Measurements from ENCODE around the gene TNFRSF4. TPM values are rescaled to one million over a fixed set of nuclear protein-coding genes. Genes with fewer than 3 reads are reported as not detected.

The TNFRSF4 gene
- polyA plus RNA-seq, 12 donors = 1.1 to 2.5 (median 1.7) TPM; not detected in 2

DNA sequence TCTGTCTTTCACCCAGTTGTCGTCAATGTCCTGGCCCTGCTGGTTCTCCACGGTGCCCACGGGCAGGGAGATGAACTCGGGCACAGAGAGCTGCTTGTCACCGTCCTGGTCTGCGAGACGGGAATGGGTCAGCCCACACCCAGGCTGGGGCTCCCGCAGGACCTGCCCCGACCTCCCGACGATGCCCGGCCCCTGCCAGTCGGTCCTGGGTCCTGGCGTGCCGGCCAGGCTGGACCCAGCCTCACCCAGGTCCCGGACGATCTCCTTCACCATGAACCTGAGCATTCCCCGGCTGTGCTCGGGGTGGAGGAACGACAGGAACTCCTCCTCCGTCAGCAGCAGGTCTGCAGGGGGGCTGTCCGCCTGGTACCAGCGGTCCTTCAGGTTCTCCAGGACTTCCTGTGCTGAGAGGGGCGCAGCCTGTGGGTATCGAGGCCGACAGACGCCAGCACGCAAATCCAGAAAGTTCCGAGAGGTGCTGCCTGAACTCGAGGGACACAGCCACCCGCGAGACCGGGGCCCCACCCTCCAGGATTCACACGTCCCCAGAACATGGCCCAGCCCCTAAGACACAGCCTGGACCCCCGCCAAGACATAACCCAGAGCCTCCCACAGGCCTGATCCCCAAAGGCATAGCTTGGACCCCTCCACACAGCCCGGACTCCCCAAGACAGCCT is 4.7 kb upstream of the TNFRSF4 start:
- DNase-seq = no peak

GRCh38 chr1:1217621-1218523 is 3.9 kb upstream of the TNFRSF4 start:
- DNase-seq = no peak

- no peak for DNase-seq
These were observed 3.0 kb upstream of the TNFRSF4 start for GRCh38 chr1:1216770-1217620.

- no peak for DNase-seq
These were observed 2.1 kb upstream of the TNFRSF4 start for GRCh38 chr1:1215881-1216605.

GRCh38 chr1:1215080-1215676 is 1.2 kb upstream of the TNFRSF4 start:
- no peak for DNase-seq

- DNase-seq = no peak
These were observed 1.1 kb downstream of the TNFRSF4 start for GRCh38 chr1:1212780-1213344.

- no peak for DNase-seq
These were observed 2.2 kb downstream of the TNFRSF4 start for GRCh38 chr1:1211541-1212441.

DNA sequence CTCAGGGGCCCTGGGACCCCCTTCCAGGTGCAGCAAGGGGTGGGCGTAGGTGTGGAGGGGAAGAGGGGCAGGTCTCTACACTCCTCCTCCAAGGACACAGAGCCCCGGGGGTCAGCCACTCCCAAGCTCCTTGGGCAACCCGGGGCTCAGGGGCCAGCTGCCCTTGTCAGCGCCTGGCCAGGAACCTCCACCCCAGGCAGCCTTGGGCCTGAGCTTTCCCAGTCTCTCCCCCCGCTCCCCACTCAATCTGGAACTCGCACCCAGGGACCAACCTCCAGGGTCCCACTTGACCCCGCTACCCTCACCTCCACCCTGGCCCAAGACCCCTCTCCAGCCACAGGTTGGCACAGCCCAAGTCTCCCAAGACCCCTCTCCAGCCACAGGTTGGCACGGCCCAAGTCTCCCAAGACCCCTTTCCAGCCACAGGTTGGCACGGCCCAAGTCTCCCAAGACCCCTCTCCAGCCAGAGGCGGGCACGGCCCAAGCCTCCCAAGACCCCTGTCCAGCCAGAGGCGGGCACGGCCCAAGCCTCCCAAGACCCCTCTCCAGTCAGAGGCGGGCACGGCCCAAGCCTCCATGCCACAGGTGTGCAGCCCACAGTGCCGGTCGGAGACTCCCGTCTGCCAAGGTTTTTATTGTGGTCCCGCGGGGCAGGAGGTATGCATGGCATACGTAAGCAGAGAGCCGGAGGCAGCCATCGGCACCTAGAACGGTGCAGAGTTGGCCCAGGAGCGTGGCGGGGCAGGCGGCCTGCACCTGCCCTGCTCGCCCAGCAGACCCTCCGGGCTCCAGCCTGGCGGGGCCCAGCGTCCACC is 3.0 kb downstream of the TNFRSF4 start:
- DNase-seq = no peak

DNA sequence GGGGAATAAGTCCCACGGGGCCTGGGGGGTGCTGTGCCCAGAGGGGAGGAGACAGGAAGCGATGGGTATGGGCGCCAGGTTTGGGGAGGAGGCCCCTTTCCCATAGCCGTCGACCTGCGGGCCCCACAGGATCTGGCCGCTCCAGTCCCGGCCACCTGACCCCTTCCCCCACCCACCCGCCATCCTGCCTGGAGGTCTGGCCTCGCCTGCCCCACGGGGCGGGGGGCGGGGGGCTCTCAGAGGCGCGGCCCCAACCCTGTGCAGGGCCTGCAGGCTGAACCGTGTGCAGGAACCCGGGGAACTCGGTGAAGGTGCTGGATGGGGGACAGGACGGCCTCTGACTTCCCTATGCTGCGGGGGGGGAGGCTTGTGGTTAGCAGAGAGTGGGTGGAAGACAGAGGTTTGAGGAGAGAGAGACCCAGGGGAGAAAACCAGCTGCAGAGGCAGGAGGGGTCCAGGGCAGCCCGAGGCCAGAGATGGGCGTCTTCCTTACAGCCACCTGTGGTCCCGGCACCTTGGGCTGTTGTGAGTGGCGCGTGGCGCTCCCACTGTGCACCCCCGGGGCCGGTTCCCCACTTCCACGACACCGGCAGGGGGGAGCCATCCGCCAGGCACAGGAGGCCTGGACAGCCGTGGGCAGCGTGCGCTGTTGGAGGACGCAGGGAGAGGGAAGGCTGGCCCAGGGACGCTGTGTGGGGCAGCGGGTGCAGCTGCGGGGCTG is 5.1 kb downstream of the TNFRSF4 start:
- DNase-seq = no peak

- no peak for DNase-seq
These were observed 6.4 kb downstream of the TNFRSF4 start for GRCh38 chr1:1207571-1207892.

GRCh38 chr1:1206966-1207531 is 6.9 kb downstream of the TNFRSF4 start:
- no peak for DNase-seq

DNA sequence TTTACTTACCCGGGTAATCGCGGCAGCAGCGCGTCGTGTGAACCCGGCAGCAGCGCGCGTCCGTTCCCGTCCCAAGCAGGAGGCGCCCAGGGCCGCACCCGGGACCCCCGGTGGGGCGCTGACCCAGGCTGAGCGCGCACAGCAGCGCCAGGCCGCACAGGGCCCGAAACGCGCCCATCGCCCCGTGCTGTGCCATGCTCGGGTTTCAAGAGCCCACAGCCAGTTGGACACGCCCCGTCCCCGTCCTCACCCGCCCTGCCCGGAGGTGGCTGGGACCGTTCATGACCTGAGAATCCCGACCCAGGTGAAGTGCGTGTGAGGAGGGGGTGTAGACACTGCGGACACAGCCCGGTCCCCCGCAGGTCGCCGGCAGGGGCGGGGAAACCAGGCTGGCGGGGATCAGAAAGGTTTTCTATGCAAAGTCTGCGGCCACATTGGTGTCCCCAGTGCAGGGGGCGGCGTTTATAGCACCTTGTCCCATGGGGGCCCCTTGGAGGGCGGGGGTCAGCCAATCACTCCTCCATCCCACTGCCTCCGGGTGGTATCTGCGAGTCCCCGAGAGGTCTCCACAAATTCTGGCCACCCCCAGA is 7.5 kb downstream of the TNFRSF4 start, which contains the start of gene TNFRSF18:
TSS of gene TNFRSF18 (minus strand) at position 217 of the 590 bp plus-strand sequence. CDS start at position 196, 21 bp downstream.
- DNase-seq = no peak

GRCh38 chr1:1205769-1206375 is 8.1 kb downstream of the TNFRSF4 start:
- DNase-seq = no peak

DNA sequence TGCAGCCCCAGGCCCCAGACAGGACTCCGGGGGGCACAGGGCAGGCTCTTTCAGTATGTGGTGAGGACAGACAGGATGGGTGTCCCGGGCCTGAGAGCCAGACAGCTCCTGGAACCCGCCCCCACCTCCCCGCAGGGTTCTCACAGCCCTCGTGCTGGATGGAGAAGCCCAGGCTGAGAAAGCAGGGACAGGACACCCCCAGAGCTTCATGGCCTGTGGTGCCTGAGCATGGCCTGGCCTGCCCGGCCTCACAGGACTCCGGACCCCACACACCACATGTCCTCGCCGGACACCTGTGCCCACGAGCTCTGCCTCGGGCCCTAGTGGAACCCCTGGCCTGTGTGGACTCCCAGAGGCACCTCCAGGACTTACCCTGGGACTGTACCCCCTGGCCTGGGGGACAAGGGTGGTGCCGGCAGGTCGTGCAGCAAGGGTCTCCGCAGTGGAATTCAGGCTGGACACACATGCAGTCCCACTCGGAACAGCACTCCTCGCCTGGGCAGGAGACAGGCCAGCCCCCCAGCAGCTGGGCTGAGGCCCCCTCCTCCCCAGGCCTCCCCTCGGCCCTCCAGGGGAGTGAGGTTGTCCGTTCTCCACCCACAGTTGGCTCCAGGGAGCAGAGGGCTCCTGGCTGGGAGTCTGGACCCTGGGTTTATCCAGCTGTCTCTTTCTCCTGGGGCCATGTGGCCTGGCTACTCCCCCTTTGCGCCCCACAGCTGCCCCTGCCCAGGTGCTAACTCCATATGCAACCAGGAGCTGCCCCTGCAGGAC is 8.8 kb downstream of the TNFRSF4 start:
- DNase-seq = no peak

DNA sequence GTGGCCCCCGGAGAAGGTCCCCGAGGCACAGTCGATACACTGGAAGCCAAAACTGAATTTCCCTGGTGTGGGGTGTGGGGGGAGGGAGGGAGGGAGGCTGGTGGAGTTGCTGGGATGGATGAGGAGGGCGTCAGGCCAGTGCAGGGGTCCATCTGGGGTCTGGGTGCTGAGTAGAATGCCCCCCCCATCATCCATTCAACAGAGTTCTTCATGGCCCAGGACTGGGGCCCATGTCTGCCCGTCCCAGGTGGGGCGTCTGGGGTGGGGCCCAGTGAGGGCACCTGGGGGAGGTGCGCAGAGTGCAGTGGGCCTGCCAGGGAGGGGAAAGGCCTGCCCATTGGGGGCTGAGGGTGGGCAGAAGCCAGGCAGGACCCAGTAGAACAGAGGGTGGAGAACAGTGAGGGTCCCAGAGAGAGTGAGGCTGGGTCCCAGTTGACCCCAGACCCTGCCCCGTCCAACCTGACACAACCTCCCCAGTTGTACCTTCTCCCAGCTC is 9.5 kb downstream of the TNFRSF4 start:
- no peak for DNase-seq

Measured in muscle of arm (tissue), 12 donors.